ENCODE results near the gene ZBTB40. TPM values are rescaled to one million over a fixed set of nuclear protein-coding genes. Genes with fewer than 3 reads are reported as not detected.

The ZBTB40 gene
- total and polyA plus RNA-seq, 10 of the 15 experiments (the other 5 are each of a cell fraction or from before 2014, with no cell fraction given) = 1.9 to 14.4 (median 9.0) TPM

GRCh38 chr1:22531251-22531650, 79.6 kb downstream of the ZBTB40 start (continued):
- TF ChIP-seq HSF1 (IDR thresholded peaks at IDR 0.05; ENCODE audit: low read depth, low read length) = no peak
- no peak for TF ChIP-seq SREBF2 (IDR thresholded peaks at IDR 0.05; ENCODE audit: low read length)
- no peak for TF ChIP-seq SKIL (IDR thresholded peaks at IDR 0.05; ENCODE audit: low read depth, poor library complexity, severe bottlenecking)
- TF ChIP-seq USF1 (IDR thresholded peaks at IDR 0.05; ENCODE audit: borderline replicate concordance, extremely low read length, insufficient read depth, low read depth, low read length) = no peak
- no peak for TF ChIP-seq ESRRA (IDR thresholded peaks at IDR 0.05; ENCODE audit: low read length)

- intact Hi-C loops (cut with micrococcal nuclease; ENCODE audit: unreplicated experiment) = no loop called here
- ATAC-seq = no peak
- TF ChIP-seq NR2C1 (IDR thresholded peaks at IDR 0.05) = no peak
- H3K79me2 ChIP-seq (ENCODE audit: control insufficient read depth, insufficient read depth, low read length) = no peaks in the 10 kb centered on the region
- BruUV-seq (replicated peaks) = no TSS peak
- CTCF ChIA-PET = no interaction called here
- H3K9ac ChIP-seq (ENCODE audit: control insufficient read depth, insufficient read depth, low read length) = no peak overlapping the region
- no peaks in the 10 kb centered on the region for H4K20me1 ChIP-seq (ENCODE audit: control insufficient read depth, insufficient read depth)
- WGBS (ENCODE audit: insufficient coverage, insufficient replicate concordance, low lambda C conversion rate, missing lambda C conversion rate) = 76% methylated on average over 11 of the region's 11 CpGs
- H3K4me3 ChIP-seq = no peak overlapping the region
- no peak for FAIRE-seq
- H2AFZ ChIP-seq (ENCODE audit: control insufficient read depth, low read depth, low read length) = no peak overlapping the region
- no peaks in the 10 kb centered on the region; a peak in 1 of 4 replicates for H3K36me3 ChIP-seq (ENCODE audit: control insufficient read depth in 2 of 2, insufficient read depth in 2 of 2, low read length in 1 of 2)
- H3K27ac ChIP-seq (ENCODE audit: control insufficient read depth, insufficient read depth) = no peak overlapping the region
- RAD21 ChIA-PET (ENCODE audit: unreplicated experiment) = no interaction called here
- POLR2A ChIA-PET = no interaction called here
- DNase-seq (ENCODE audit: low read depth, low spot score) = no peak
- H3K4me1 ChIP-seq (ENCODE audit: control insufficient read depth, insufficient read depth, low read length) = no peaks in the 10 kb centered on the region
- no peak overlapping the region for H3K4me2 ChIP-seq (ENCODE audit: control insufficient read depth, insufficient read depth)
- SMC1A ChIA-PET (ENCODE audit: uncharacterized antibody, unreplicated experiment) = no interaction called here
- in situ Hi-C loops (cut with MboI) = no loop called here
- H3K9me3 ChIP-seq (replicated peaks; ENCODE audit: control insufficient read depth, insufficient read depth, low read length) = no peaks in the 10 kb centered on the region
- no peaks in the 10 kb centered on the region for H3K27me3 ChIP-seq (replicated peaks in 1 of 2; ENCODE audit: control insufficient read depth in 2 of 2, insufficient read depth in 2 of 2, low read length in 1 of 2)
Observed at GRCh38 chr1:22533244-22533895, 81.7 kb downstream of the ZBTB40 start.

Measured in GM12878 (cell line).